SH-SY5Y (cell line): ENCODE data around the gene CD52.

Source experiments
- GATA2 ChIP-seq: IDR thresholded peaks from 2 replicates; pipeline ENCODE4 v1.6.1; 2011; ENCODE audit warnings: mild to moderate bottlenecking, low read depth, low read length
- GATA3 ChIP-seq: IDR thresholded peaks from 2 replicates; pipeline ENCODE4 v1.6.1; 2011; ENCODE audit warnings: low read depth, mild to moderate bottlenecking, low read length, moderate library complexity

DNA sequence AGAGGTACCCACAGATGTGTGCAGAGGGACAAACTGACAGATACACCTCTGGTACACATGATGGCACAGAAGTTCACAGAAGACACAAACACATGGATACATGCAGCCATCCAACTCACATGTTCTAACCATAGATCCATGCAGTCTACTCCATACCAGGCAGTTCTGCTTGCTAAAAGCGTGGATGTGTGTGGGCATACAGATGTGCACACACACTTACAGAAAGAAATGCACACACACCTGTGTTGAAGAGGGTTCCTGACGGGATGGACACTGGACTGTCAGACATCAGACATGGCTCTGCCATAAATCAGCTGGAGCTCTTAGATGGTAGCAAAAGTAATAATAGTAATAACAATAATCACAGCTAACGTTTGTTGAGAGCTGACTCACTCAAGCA, 6.8 kb downstream of the CD52 start:
- no peak for TF ChIP-seq GATA2
- no peak for TF ChIP-seq GATA3
